ENCODE data around the gene TAF8.

Gene TAF8

GRCh38 chr6:42066156-42066675, 15.9 kb downstream of the TAF8 start:
- DNase-seq = no peak

GRCh38 chr6:42068173-42068572, 17.8 kb downstream of the TAF8 start:
- no peak for DNase-seq

GRCh38 chr6:42068872-42069522, 18.7 kb downstream of the TAF8 start:
- DNase-seq = no peak

DNA sequence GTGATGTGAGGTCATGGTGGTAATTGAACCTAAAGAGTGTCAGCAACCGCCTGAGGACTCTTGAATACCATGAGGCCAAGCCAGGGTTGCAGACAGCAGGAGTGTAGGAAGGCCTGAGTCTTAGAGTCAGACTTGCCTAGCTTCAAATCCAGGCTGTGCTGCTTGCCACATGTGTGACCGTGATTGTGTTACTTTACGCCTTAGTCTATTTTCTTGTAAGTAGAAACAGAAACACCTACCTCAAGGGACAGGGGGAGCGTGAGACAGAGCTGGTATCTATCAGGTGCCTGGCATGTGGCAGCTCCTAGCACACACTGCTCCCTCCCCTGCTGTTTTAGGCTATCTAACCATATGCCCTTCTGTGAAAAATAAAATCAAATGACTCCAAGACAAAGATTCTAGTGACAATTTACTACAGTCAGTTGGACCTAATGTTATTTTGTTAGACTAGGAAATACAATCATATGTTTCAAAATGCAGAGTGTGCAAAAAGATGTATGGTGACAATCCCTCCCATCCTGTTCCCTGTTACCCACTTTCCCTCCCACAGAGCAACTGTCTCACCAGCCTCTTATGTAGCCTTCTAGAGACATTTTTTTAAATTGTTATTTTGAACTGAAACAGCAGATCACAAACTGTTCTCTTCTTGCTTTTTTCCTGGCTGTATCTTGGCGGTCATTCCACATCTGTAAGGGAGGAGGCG, 21.7 kb downstream of the TAF8 start:
- no peak for DNase-seq

DNA sequence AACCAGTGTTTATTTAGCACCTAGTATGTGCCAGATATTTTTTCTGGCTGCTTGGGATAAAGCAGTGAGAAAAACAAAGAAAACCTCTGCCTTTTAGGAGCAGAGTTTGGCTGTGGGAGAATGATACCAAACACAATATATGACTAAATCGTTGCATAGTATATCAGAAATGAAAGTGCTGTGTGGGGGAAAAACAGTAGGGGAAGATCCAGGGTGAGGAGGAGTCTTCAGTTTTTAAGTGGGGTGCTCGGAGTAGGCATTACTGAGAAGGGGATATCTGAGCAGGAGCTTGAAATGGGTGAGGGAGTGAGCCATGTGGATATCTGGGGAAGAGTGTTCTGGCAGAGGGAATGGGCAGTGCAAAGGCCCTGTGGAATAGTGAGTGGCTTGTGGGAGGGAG, 23.0 kb downstream of the TAF8 start:
- DNase-seq = no peak

DNA sequence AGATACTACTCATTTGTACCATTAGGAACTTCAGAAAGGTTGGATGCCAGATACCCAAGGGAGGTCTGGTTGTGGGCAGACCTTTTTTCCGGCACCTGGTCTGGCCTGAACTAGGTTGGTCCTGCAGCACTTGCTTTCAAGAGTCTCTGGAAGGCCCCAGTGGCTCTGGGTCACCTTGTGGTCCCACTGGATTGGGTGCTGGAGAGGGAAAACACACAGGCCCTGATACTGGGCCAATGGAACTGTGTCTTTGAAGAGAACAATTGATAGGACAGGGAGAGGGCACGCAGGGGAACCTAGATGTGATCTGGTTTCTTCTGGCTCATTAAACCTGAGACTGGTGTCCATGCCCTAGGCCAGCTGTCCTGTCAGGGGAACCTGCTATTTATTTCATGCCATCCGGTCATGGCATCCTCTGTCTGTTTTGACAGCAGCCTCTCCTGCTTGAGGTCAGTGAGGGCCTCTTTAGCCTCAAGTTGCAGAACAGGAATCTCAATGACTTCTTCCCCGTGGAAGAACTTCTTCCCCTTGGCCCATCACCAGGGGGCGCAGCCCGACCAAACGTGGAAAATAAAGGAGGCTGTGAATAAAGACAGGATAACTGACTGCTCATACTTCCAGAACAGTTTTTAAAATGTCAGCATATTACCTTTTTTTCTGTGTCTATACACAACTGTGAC, 25.0 kb downstream of the TAF8 start:
- peak; percentile 76 for DNase-seq

DNA sequence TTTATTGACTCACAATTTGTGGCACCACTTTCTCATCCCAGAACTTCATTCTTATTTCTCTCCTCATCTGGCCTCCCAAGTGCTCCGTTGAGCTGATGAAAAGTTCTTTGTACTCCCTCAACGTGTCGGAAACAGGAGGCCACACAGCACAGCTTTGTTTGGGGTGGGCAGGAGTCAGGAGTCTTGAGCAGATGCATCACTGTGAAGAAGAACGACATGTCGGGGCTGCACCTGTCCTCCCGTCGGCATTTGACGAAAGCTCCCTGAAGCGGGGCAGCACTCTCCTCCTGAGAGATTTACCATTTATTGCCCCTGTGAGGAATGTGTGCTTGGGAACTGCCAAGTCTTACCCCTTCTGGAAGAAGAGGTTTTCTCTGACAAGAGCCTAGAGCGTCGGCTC, 28.1 kb downstream of the TAF8 start:
- no peak for DNase-seq

- no peak for DNase-seq
Observed at GRCh38 chr6:42079941-42080464, 29.7 kb downstream of the TAF8 start.

DNA sequence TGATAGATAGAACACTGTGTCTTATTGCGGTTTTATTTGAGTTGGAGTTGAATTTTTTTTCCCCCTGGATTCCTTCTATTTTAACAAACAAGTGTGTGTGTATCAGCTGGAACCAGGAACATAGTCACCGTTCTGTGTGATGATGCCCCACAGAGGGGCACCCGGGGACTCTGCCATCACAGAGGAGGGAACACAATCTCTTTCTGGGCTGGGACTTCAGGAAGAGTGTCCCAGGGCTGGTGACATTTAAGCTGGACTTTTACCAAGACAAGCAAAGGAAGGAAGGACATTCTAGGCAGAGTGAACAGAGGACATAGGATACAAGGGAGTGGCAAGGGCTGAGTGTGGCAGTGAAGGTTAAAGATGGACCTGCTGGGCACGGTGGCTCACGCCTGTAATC, 33.2 kb downstream of the TAF8 start:
- DNase-seq = no peak

- DNase-seq = no peak
Observed at GRCh38 chr6:42084889-42085288, 34.6 kb downstream of the TAF8 start.

- no peak for DNase-seq
Observed at GRCh38 chr6:42086046-42087035, 36.0 kb downstream of the TAF8 start.

- DNase-seq = no peak
Observed at GRCh38 chr6:42088101-42088591, 37.8 kb downstream of the TAF8 start.

DNA sequence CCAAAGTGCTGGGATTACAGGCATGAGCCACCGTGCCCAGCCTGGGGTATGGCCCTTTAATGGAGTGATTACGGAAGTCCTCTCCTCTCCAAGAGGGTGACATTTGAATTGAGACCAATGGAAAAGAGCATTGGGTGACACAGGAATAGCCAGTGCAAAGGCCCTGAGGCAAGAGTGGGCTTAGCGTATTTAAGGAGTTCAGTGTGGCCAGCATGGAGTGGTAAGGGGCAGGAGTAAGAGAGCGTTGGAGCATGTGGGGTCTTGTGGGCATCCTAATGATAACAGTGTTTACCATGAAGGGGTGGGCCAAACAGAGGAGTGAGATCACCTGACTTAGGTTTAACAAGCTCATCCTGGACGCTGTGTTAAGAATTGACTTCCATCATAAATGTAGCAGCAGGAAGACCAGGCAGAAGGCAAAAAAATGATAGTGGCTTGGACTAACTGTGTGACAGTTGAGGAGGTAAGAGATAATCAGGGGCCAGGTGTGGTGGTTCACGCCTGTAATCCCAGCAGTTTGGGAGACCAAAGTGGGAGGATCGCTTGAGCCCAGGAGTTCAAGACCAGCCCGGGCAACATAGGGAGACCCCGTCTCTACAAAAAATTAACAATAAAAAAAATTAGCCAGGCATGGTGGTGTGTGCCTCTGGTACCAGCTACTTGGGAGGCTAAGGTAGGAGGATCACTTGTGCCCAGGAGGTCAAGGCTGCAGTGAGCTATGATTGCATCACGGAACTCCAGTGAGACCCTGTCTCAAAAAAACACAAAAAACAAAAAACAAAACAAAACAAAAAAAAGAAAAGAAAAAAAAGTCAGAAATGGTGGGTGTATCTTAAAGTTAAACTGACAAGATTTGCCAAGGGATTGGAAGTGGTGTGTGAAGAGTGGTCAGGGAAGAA, 40.7 kb downstream of the TAF8 start:
- no peak for DNase-seq

GRCh38 chr6:42091718-42092023, 41.3 kb downstream of the TAF8 start:
- no peak for DNase-seq

GRCh38 chr6:42093582-42094329, 43.4 kb downstream of the TAF8 start:
- no peak for DNase-seq

DNA sequence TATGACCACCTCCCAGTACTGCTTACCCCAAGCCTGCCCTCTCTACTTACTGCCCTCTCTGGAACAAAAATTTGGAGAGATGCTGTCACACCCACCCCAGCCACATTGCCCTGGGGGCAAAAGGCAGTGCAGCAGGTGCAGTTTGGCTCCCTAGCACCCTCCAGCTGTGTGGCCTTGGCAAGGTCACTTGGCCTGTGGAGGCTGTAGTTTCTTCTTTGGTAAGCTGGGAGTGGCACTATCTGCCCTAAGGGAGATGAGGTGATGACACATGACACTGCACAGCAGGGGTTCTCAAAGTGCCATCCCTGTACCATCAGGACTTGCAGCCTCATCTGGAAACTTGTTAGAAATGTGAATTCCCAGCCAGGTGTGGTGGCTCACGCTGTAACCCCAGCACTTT, 44.8 kb downstream of the TAF8 start:
- DNase-seq = no peak

DNA sequence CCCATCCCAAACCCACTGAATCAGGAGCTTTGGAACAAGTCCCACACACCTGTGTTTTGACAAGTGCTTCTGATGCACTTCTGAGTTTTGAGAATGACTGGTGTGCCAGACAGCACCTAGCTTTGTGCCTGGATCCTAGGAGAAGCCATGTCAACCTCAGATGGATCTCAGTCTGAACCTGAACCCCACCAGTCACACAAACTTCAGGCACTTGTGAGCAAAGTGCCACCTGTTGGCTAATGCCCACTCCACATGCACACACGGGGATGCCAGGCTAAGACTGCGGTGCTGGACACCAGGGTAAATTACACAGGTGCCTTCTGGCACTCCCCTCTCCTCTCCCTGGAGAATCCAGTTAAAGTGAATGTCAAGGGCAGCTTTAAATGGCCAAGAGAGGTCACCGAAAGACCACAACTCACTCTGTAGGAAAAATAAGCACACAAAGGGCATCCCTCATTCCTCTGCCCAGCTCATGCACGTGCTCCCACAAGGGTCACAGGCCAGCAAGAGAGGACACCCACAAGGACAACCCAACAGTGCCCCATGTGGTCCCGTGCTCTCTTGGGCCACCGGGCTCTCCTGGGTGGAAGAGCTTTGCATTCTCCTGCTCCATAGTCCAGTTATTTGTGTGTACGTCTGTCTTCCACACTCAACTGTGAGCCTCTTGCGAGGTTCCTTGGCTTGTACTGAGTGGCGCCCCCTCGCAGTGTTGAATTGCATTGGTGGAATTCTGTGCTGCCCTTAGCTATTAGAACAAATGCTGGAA, 45.6 kb downstream of the TAF8 start:
- DNase-seq = no peak

DNA sequence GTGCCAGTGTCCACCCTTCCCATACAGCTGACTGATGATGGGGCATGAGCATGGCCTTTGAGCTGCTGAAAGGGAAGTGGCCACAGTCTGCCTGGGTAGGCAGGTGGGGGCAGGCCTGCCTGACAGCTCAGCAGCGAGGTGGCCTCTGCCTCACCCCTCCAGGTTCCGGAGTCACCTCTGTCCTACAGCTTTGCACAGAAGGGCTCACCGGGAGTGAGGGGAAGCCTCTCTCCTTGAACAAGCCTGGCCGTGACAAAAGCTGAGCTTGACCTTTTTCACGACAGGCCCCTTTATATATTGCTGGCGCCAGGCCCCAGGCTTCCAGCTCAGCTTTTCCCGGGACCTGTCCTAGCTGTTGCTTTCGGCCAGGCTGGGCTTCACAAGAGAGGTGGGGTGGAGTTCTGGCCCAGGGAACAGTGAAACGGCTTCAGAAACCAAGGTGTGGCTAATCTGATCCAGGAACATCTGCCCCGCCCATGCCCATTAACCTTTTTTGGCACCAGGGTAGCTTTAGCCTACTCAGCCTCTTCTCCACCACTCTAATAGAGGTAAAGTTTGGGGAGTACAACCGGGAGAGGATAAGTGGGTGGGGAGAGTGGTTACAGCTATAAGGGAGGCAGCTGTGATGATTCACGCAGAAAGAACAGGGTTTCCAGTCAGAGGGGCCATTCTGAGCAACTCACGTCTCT, 49.2 kb downstream of the TAF8 start:
- DNase-seq = no peak

All from left hindlimb (tissue), 1 donor.